HG02610 (cell line): ENCODE measurements around the gene GRM8.
"Not testable (repeated sequence)": the region's sequence is repeated elsewhere in the genome, so short reads cannot be mapped to it uniquely, and the experiment has no call there.

Experiments used
- ATAC-seq: cut with Tn5 transposase; IDR thresholded peaks from one replicate; pipeline ENCODE4 v1.9.1; 2021; ENCODE audit warnings: mild to moderate bottlenecking, moderate library complexity; ENCODE audit not compliant: unreplicated experiment

Gene GRM8

GRCh38 chr7:126931581-126931980 lies 321.2 kb downstream of the GRM8 start:
- no peak for ATAC-seq

- ATAC-seq, result no peak
Observed at GRCh38 chr7:126930166-126930565, 322.6 kb downstream of the GRM8 start.

- ATAC-seq, result no peak
Observed at GRCh38 chr7:126924477-126924876, 328.3 kb downstream of the GRM8 start.

GRCh38 chr7:126911627-126912026 lies 341.1 kb downstream of the GRM8 start:
- ATAC-seq, result peak; percentile 72

- ATAC-seq, result not testable (repeated sequence)
Observed at GRCh38 chr7:126908564-126908963, 344.2 kb downstream of the GRM8 start.

DNA sequence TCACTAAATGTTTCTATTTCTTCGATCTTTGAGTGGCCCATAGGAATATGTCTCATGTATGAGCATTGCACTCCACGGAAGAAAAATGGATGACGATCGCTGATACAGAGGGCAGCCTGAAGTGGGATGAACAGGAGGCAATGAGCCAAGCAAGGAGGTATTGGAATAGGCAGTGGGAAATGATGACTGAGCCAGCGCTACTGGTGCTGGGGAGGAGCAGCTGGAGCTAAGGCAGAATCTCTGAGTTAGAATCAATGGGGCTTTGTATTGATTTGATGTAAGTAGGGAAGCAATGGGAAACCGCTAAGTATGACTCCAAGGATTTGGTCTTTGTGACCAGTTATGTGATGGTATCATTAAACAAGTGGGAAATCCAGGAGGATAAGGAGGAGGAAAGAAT lies 345.1 kb downstream of the GRM8 start:
- not testable (repeated sequence) for ATAC-seq

- not testable (repeated sequence) for ATAC-seq
Observed at GRCh38 chr7:126905255-126905654, 347.5 kb downstream of the GRM8 start.

GRCh38 chr7:126901041-126901765 lies 351.5 kb downstream of the GRM8 start:
- not testable (repeated sequence) for ATAC-seq

DNA sequence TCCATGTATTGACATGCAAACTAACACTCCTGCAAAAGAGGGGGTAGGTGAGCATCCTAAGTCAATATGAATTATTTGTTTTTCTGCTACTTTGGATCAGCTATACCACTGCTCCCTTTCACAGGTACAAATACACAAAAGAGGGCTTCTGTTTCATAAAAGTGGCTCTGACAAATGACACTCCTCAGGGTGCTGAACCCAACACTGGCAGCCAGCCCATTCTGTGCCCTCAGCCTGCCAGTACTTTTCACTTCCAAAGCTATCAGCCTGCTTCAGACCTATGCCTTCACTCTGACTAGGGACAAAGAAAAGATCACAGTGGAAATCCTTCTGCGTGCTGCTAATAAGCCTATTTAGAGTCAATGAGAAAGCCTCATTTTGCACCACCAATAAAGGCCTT lies 364.8 kb downstream of the GRM8 start:
- ATAC-seq, result not testable (repeated sequence)

GRCh38 chr7:126887560-126887959 lies 365.2 kb downstream of the GRM8 start:
- not testable (repeated sequence) for ATAC-seq

- ATAC-seq, result not testable (repeated sequence)
Observed at GRCh38 chr7:126882730-126883129, 370.0 kb downstream of the GRM8 start.

DNA sequence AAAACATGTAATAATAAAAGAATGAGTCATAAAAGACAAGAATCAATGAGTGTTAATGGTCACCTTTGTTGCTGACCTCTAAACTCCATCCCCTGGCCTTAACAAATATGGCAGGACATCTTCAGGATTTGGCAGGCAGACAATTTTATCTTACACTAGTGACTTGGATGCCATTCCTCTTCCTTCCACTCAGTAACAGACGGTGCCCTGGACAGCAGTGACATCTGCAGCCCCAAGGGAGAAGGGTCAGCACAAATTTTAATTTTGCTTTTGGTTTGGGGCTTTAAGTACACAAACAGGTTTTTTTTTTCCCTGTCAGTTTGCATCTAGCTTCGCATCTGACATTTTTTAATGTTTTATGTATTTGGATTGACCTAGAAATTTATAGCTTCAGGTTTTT lies 370.8 kb downstream of the GRM8 start:
- not testable (repeated sequence) for ATAC-seq

DNA sequence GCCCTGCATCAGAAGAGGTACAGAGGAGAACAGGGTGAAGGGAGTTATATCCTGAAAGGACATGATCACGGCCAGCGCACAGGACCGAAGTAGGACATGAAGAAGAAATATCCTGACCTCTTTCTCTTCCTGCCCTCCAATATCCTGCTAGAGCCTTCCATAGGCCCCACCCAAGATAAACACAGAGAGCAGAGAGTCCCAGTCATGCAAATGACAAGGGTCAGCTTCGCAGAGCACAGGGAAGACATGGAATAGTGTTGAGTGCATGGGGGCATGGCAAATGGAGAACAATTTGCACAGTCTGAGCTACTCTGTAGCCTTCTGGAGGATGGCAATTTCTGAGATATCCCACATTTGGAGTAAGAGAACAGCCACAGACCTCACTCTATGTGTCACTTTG lies 371.4 kb downstream of the GRM8 start:
- no peak for ATAC-seq

GRCh38 chr7:126876536-126876935 lies 376.2 kb downstream of the GRM8 start:
- ATAC-seq, result not testable (repeated sequence)

- peak; percentile 75 for ATAC-seq
Observed at GRCh38 chr7:126856691-126857291, 395.9 kb downstream of the GRM8 start.

DNA sequence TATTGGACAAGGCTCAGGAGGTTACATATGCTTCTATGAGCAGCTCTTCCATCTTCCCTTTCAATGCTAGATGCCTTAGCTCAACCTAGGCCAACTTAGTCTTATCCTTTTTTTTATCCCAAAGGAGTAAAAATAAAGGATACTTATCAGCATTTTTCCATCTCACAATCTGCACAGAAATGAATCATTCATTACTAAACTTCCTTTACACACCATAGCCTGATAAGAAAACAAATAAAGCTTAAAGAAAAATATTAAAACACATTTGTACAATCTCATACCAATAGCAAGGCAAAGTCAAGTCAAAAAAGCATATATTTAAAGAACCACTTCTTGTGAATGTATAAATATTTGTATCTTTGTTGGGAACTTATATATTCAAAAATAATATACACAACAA lies 407.4 kb downstream of the GRM8 start:
- no peak for ATAC-seq

DNA sequence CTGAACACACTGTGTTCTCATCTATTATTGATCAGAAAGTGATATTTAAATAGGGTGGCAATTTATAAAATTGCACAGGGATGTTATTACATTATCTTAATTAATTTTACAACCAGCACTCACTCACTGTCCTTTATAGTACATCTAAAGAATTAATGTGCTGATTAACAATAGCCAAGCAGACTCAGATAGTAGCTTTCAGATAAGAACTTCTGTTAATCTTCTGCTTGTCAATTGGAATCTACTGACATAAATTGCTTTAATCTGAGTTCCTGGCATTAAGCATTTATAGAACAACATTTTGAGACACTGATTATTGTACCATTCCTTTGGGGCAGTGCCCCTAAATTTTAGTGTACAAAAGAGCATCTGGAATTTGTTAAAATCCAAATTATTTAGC lies 408.9 kb downstream of the GRM8 start:
- ATAC-seq, result no peak

- no peak for ATAC-seq
Observed at GRCh38 chr7:126843336-126843735, 409.4 kb downstream of the GRM8 start.

GRCh38 chr7:126842451-126842850 lies 410.3 kb downstream of the GRM8 start:
- no peak for ATAC-seq

DNA sequence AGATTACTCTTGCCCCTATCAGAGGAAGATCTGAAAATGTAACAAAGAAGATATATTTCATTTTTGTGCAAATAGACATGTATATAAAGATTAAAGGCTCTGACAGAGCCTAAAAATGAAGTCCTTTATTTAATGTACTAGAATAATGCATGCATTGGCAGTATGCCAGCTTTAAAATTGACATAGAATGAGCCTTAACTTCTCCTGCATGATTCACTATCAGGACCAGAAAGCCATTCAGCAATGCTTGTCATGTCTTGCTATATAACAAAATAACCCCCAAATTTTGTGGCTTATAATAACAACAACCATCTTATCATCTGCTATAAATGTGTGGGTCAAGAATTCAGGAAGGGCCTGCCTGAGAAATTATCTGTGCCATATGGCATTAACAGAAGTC lies 411.9 kb downstream of the GRM8 start:
- ATAC-seq, result no peak

DNA sequence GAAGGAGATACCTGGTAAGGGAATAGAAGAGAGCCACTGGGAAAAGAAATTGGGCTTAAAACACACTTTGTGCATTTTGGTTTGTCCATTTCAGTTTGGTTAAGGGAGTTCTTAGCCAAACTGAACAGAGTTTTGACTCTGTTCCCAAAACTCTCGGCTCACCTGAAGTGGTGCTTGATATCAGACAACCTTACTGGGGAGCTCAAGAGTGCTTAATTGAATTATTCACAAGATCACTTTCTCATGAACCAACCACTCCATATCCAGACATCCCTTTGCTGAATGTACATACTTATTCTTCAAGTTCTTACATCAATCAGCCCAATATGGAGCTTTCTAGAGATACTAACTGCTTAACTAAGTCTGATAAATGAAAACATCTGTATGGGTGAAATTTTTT lies 413.1 kb downstream of the GRM8 start:
- ATAC-seq, result no peak

- no peak for ATAC-seq
Observed at GRCh38 chr7:126838194-126838593, 414.5 kb downstream of the GRM8 start.

- ATAC-seq, result not testable (repeated sequence)
Observed at GRCh38 chr7:126831241-126831640, 421.5 kb downstream of the GRM8 start.
